LNCaP clone FGC (cell line): ENCODE results near the gene PRKN.

Experiments
- DNase-seq: peaks from one replicate; pipeline ENCODE4 v3.0.0-alpha.2; 2011; ENCODE audit warnings: low read depth
- H3K4me3 ChIP-seq: 2 replicates; pipeline ENCODE4 v1.5.1; 2011; ENCODE audit warnings: mild to moderate bottlenecking, low read depth, low read length, control low read depth
- TF ChIP-seq, protein P1 (sequence below): IDR thresholded peaks from 2 replicates; pipeline ENCODE4 v1.5.1; 2012; ENCODE audit warnings: mild to moderate bottlenecking; ENCODE audit not compliant: control insufficient read depth, insufficient read depth; ENCODE audit errors: extremely low read depth

The PRKN gene

DNA sequence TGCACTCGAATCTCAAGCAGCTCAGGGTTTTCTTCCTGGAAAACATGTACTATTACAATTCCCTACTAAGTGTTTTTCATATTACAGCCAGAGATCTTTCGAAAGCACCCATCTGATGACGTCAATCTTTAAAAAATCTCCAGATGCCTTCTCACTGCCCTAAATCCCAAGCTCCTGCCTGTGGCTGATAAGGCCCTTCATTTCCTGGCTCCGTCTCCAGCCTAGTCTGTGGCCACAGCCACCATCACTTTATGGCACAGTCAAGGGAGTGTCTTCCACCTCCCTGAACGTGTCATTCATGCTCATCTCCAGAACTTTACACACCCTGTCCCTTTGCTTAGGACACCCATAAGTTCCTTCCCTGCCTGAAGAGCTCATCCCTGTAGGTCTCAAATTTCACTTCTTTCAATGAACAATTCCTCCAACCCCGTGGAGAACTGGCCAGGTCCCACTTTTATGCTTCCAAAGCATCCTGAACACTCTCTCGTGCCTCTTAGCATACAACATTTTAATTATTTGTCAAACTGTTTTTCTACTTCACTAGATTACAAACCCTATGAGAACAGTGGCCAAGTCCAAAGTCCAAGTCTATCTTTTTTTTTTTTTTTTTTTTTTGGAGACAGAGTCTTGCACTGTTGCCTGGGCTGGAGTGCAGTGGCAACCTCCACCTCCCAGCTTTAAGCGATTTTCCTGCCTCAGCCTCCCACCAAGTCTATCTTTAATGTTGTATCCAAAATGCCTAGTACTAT, 1347.6 kb downstream of the PRKN start:
- TF ChIP-seq, protein P1, sequence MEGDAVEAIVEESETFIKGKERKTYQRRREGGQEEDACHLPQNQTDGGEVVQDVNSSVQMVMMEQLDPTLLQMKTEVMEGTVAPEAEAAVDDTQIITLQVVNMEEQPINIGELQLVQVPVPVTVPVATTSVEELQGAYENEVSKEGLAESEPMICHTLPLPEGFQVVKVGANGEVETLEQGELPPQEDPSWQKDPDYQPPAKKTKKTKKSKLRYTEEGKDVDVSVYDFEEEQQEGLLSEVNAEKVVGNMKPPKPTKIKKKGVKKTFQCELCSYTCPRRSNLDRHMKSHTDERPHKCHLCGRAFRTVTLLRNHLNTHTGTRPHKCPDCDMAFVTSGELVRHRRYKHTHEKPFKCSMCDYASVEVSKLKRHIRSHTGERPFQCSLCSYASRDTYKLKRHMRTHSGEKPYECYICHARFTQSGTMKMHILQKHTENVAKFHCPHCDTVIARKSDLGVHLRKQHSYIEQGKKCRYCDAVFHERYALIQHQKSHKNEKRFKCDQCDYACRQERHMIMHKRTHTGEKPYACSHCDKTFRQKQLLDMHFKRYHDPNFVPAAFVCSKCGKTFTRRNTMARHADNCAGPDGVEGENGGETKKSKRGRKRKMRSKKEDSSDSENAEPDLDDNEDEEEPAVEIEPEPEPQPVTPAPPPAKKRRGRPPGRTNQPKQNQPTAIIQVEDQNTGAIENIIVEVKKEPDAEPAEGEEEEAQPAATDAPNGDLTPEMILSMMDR = no peak
- DNase-seq = no peak
- H3K4me3 ChIP-seq = no peak overlapping the region

DNA sequence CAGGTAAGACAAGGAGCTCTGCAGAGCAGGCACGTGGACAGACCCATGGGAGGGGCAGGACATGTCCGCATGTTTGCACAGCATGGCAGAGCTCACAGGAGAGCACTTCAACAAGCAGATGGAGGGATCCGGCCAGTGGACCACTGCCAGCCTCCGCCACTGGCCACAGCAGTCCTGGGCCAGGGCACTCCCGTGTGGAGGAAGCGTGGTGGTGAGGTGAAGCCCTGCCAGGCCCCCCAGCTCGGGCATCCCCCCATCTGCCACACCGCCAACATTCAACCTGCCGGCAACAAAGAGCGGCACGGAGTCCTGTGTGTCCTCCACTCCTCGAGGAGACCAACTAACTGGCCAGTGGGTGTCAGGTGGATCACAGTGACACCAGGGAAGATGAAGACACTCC, 1349.5 kb downstream of the PRKN start:
- no peak overlapping the region for H3K4me3 ChIP-seq
- no peak for DNase-seq
- TF ChIP-seq, protein P1 = no peak

DNA sequence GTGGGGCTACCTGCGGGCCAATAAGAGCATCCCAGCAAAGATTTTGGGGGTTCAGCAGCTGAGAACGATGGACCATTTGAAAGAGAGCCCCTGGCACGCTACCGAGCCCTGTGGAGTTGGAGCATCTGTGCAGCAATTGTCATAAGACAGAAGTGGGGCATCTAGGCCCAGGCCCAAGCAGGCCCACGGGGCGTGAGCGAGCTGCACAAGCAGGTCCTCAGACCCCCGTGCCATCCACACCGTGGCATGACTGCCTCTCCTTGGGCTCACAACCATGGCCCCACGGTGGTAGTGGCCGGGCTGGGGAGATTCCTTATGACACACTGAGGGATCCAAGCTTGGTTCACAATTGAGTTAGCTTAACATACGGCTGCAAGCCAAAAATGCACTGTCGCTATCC, 1350.5 kb downstream of the PRKN start:
- no peak for DNase-seq
- TF ChIP-seq, protein P1 = no peak
- H3K4me3 ChIP-seq = no peak overlapping the region

DNA sequence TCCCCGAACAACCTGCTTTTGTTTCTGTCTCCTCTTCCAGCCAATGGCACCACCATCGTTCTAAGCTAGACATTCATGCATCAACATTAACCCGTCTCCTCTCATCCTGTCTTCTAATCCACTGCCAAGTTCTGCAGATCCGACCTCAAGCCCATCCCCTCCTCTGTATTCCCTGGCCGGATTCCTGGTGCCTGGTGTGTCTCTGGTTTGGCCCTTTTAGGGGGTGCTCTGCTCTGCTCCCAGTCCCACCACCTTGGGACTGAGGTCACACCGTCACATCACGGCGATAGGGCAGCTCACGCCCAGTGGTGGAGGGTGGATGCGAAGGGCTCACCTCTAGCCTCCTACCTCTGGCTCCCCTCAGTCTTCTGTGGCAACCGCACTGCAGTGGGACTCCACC, 1351.2 kb downstream of the PRKN start:
- no peak for DNase-seq
- no peak overlapping the region for H3K4me3 ChIP-seq
- TF ChIP-seq, protein P1 = no peak

DNA sequence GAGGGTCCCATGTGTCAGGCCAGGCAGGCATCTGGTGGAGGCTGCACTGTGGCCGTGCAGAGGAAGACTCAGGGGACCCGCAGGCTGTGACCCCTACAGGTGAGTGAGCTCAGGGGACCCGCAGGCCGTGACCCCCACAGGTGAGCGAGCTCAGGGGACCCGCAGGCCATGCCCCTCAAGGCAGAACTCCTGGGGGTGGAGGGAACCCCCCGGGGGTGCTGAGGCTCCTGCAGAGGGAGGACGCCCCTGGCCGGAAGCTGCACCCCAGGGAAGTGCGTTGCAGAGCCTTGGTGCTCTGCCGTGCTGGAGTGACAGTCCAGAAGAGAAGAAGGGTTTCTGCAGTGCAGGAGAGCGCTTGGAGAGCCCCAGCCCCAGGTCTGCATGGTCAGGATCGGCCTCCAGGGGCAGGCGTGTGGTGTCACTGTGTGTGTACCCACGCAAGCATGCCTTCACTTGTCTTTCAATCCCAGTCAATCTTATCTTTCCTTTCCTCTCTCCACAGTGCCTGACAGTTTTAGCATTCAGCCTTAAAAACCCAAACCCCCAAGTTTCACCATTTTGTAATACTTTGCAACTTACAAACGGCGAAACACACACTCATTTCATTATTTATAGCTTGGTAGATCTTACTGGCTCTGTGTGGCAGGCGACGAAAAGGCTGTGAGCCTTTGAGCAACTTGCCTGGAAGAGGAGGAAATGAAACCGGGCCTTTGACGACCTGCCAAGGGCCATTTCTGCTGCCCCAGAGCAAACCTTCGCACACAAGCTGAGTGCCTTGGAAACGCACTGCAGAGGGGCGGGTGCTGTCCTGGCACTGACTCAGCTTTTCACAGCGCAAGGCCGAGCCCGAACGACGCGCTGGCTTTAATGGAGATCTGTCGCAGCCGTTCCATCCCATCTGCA, 1352.3 kb downstream of the PRKN start:
- TF ChIP-seq, protein P1 = peak; percentile 38
- DNase-seq = peak; percentile 77
- peak overlapping the region; percentile 20; the same call in 1 of the 2 replicates for H3K4me3 ChIP-seq

DNA sequence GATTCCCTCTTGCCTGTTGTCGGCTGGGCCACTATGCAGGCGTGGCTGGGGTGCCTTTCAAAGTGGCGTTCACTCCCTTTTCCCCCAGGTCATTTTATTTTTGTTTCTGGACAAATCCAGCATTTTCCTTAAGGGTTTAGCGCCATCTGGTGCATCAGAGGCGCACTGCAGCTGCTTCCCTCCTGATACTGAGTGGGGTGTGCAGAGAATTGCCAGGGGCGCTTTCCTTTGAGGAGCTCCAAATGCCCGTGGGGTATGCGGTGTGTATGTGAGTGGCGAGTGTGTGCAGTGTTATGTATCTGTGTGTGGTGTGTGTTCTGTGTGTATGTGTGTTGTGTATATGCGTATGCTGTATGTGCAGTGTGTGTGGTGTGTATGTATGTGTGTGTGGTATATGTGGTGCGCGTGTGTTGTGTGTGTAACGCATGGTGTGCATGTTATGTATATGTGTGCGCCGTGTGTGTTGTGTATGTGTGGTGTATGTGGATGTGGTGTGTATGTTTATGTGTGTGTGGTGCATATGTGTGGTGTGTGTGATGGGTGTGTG, 1353.6 kb downstream of the PRKN start:
- peak; percentile 17 for DNase-seq
- no peak overlapping the region for H3K4me3 ChIP-seq
- TF ChIP-seq, protein P1 = peak; percentile 93
